Tibial artery (tissue), 4 donors: Measurements from ENCODE around the gene SHISAL1.

Source experiments
- DNase-seq, 2 donors: peaks; one replicate each; pipeline ENCODE4 v3.0.0-alpha.2; 2019
- H3K27ac ChIP-seq, 2 donors: fragments of 200-600 bp; sonication (generic) in 1 of 2; 1 replicate in 1 of 2; 2 replicates in 1 of 2; pipeline ENCODE4 v1.5.1; 2018 to 2019; ENCODE audit warnings: mild to moderate bottlenecking in 1 of 2
- H3K27me3 ChIP-seq, 2 donors: fragments of 200-600 bp; sonication (generic) in 1 of 2; one replicate each; pipeline versions ENCODE4 v1.5.1 to v1.6.0; 2016 to 2019
- H3K36me3 ChIP-seq, 3 donors: fragments of 200-600 bp; sonication (generic) in 2 of 3; one replicate each; pipeline ENCODE4 v1.5.1; 2016 to 2019; ENCODE audit warnings: mild to moderate bottlenecking in 2 of 3
- H3K4me1 ChIP-seq, 4 donors: fragments of 200-600 bp; sonication (generic) in 2 of 4; 1 replicate in 3 of 4; 2 replicates in 1 of 4; pipeline ENCODE4 v1.5.1; 2016 to 2019
- H3K4me3 ChIP-seq, 2 donors: fragments of 200-600 bp; sonication (generic) in 1 of 2; 1 replicate in 1 of 2; 2 replicates in 1 of 2; pipeline ENCODE4 v1.5.1; 2018 to 2019; ENCODE audit warnings: mild to moderate bottlenecking in 2 of 2
- H3K9me3 ChIP-seq, 3 donors: fragments of 200-600 bp; sonication (generic) in 1 of 3; one replicate each; pipeline ENCODE4 v1.5.1; 2016 to 2019
- CTCF ChIP-seq, 2 experiments: fragments of 200-600 bp in 1 of 2; fragments of 450-650 bp in 1 of 2; IDR thresholded peaks; one replicate each; pipeline ENCODE4 v1.5.1; 2017 to 2019; ENCODE audit warnings: antibody characterized with exemption in 2 of 2, mild to moderate bottlenecking in 1 of 2, moderate library complexity in 1 of 2
- intact Hi-C: fragments of 100-400 bp; cut with DNase I; formaldehyde crosslinking; loops from one replicate; pipeline ENCODE4 v1.15.0; 2023; ENCODE audit warnings: low total_unique reads

Gene SHISAL1

GRCh38 chr22:44200855-44201550, 111.7 kb downstream of the SHISAL1 start:
- no peaks in the 10 kb centered on the region for H3K9me3 ChIP-seq
- no peak overlapping the region for H3K4me3 ChIP-seq
- intact Hi-C loops = no loop called here
- no peak overlapping the region for H3K27ac ChIP-seq
- peak in 1 of 2 donors; percentile 53 for DNase-seq
- no peaks in the 10 kb centered on the region for H3K36me3 ChIP-seq
- no peak for TF ChIP-seq CTCF (IDR thresholded peaks at IDR 0.05)
- peaks cover 0 to 4% (median 0%) of the 10 kb centered on the region in 4 donors for H3K4me1 ChIP-seq
- H3K27me3 ChIP-seq = peaks cover 0 to 39% of the 10 kb centered on the region in 2 donors

- DNase-seq = no peak
- Histone ChIP-seq H3K4me1 (peaks cover 0 to 4% (median 0%) of the 10 kb centered on the region in 4 donors), H3K27me3 (peaks cover 0 to 45% of the 10 kb centered on the region in 2 donors), H3K4me3 (no peak overlapping the region), H3K9me3 (no peaks in the 10 kb centered on the region), H3K27ac (no peak overlapping the region), H3K36me3 (no peaks in the 10 kb centered on the region)
- TF ChIP-seq CTCF (IDR thresholded peaks at IDR 0.05) = no peak
- intact Hi-C loops = no loop called here
Observed at GRCh38 chr22:44200451-44200850, 112.3 kb downstream of the SHISAL1 start.

- TF ChIP-seq CTCF (IDR thresholded peaks at IDR 0.05) = no peak
- intact Hi-C loops = no loop called here
- Histone ChIP-seq H3K9me3 (no peaks in the 10 kb centered on the region), H3K4me1 (peaks cover 0 to 4% (median 0%) of the 10 kb centered on the region in 4 donors), H3K27ac (no peak overlapping the region), H3K27me3 (peaks cover 0 to 45% of the 10 kb centered on the region in 2 donors), H3K4me3 (no peak overlapping the region), H3K36me3 (no peaks in the 10 kb centered on the region)
- DNase-seq = no peak
Observed at GRCh38 chr22:44199866-44200265, 112.9 kb downstream of the SHISAL1 start.

- Histone ChIP-seq H3K9me3 (no peaks in the 10 kb centered on the region), H3K4me1 (peaks cover 0 to 4% (median 0%) of the 10 kb centered on the region in 4 donors), H3K27me3 (peaks cover 0 to 44% of the 10 kb centered on the region in 2 donors), H3K27ac (no peak overlapping the region), H3K36me3 (no peaks in the 10 kb centered on the region), H3K4me3 (no peak overlapping the region)
- intact Hi-C loops = no loop called here
- TF ChIP-seq CTCF (IDR thresholded peaks at IDR 0.05) = no peak
- DNase-seq = no peak
Observed at GRCh38 chr22:44199164-44199563, 113.6 kb downstream of the SHISAL1 start.

- H3K4me3 ChIP-seq = no peak overlapping the region
- H3K27me3 ChIP-seq = peaks cover 0 to 44% of the 10 kb centered on the region in 2 donors
- H3K36me3 ChIP-seq = no peaks in the 10 kb centered on the region
- no peaks in the 10 kb centered on the region for H3K9me3 ChIP-seq
- H3K27ac ChIP-seq = no peak overlapping the region
- intact Hi-C loops = no loop called here
- TF ChIP-seq CTCF (IDR thresholded peaks at IDR 0.05) = no peak
- no peak for DNase-seq
- peaks cover 0 to 1% (median 0%) of the 10 kb centered on the region in 4 donors for H3K4me1 ChIP-seq
Observed at GRCh38 chr22:44197271-44197670, 115.5 kb downstream of the SHISAL1 start.
